DOHH2 (cell line): ENCODE measurements around the gene KLHL28.

Experiments
- H3F3A ChIP-seq: fragments of 200-600 bp; sonication (generic), shearing (Covaris generic); 2 replicates; pipeline ENCODE4 v1.6.0; 2016; ENCODE audit warnings: antibody characterized with exemption, mild to moderate bottlenecking; ENCODE audit not compliant: control insufficient read depth, insufficient read depth
- H3K27ac ChIP-seq: fragments of 200-600 bp; sonication (generic); 2 replicates; pipeline ENCODE4 v1.5.1; 2014; ENCODE audit warnings: low read depth, mild to moderate bottlenecking, low read length, moderate library complexity
- H3K27me3 ChIP-seq: fragments of 200-600 bp; sonication (generic); 2 replicates; pipeline ENCODE4 v1.6.1; 2014; ENCODE audit warnings: mild to moderate bottlenecking, low read length, mixed read lengths; ENCODE audit not compliant: control insufficient read depth
- H3K36me3 ChIP-seq: fragments of 200-600 bp; sonication (generic); 2 replicates; pipeline ENCODE4 v1.6.1; 2014; ENCODE audit warnings: mild to moderate bottlenecking, low read length, moderate library complexity, mixed read lengths; ENCODE audit not compliant: control insufficient read depth
- H3K4me1 ChIP-seq: fragments of 200-600 bp; sonication (generic); 2 replicates; pipeline ENCODE4 v1.6.1; 2014; ENCODE audit warnings: mild to moderate bottlenecking, low read length, mixed read lengths; ENCODE audit not compliant: control insufficient read depth
- H3K4me2 ChIP-seq: fragments of 200-600 bp; sonication (generic); 2 replicates; pipeline ENCODE4 v1.6.0; 2014; ENCODE audit warnings: mild to moderate bottlenecking, low read length, moderate library complexity
- H3K4me3 ChIP-seq: fragments of 200-600 bp; sonication (generic); 2 replicates; pipeline ENCODE4 v1.5.1; 2014; ENCODE audit warnings: mild to moderate bottlenecking, low read length, mixed read lengths
- H3K79me2 ChIP-seq: fragments of 200-600 bp; sonication (generic); 2 replicates; pipeline ENCODE4 v1.6.1; 2014; ENCODE audit warnings: mild to moderate bottlenecking, low read length, mixed read lengths; ENCODE audit not compliant: control insufficient read depth
- H3K9me2 ChIP-seq: fragments of 200-600 bp; sonication (generic); replicated peaks from 2 replicates; pipeline ENCODE4 v1.6.1; 2014; ENCODE audit warnings: mild to moderate bottlenecking, low read length, mixed read lengths; ENCODE audit not compliant: control insufficient read depth
- H3K9me3 ChIP-seq: fragments of 200-600 bp; sonication (generic); 2 replicates; pipeline ENCODE4 v1.6.1; 2014; ENCODE audit warnings: antibody characterized with exemption, low read length, mixed read lengths; ENCODE audit not compliant: control insufficient read depth, insufficient read depth
- H4K20me1 ChIP-seq: fragments of 200-600 bp; sonication (generic); 2 replicates; pipeline ENCODE4 v1.6.0; 2014; ENCODE audit warnings: low read depth, mild to moderate bottlenecking, antibody characterized with exemption, low read length, moderate library complexity; ENCODE audit not compliant: control insufficient read depth, insufficient read depth
- EZH2phosphoT487 ChIP-seq: fragments of 200-600 bp; sonication (generic); IDR thresholded peaks from 2 replicates; pipeline ENCODE4 v1.6.1; 2017; ENCODE audit warnings: borderline replicate concordance, mild to moderate bottlenecking, antibody characterized with exemption, low read length, moderate library complexity, mixed read lengths
- TF ChIP-seq, protein P1 (sequence below): fragments of 200-600 bp; sonication (generic); IDR thresholded peaks from one replicate; pipeline ENCODE4 v1.5.1; 2014; ENCODE audit warnings: antibody characterized with exemption, mild to moderate bottlenecking, low read depth, low read length; ENCODE audit not compliant: poor library complexity, severe bottlenecking

KLHL28 gene

DNA sequence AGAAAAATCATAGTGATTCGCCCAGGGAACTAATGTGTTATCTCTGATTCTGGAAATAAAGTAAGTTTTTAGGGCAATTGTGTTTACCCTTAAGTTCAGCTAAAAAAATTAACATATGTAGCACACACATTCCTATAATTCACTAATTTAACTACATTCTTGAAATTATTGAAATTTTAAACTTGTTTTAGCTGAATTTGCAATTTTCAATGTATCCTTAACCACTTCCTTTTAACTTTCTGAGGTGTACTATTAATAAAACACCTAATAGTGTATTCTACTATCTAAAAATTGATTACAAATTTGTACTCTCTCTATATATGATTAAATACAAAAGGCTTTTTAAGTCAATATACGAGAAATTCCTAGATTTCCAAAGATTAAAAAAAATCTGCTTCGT, 2.2 kb downstream of the KLHL28 start:
- Histone ChIP-seq H3K79me2 (peaks cover 93% of the 10 kb centered on the region), H3K9me2 (no peaks in the 10 kb centered on the region)

DNA sequence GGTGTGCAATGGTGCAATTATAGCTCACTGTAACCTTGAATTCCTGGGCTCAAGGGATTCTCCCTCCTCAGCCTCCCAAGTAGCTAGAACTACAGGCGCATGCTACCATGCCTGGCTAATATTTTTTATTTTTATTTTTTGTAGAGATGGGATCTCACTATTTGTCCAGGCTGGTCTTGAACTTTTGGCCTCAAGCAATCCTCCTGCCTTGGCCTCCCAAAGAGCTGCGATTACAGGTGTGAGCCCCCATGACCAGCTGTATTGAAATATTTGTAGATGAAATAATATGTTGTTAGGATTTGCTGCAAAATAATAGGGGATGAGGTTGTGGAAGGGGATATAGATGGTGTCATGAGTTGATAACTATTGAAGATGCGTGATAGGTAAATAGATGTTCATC, 4.9 kb downstream of the KLHL28 start:
- peaks cover 23% of the 10 kb centered on the region for H3K4me1 ChIP-seq

More for the DNA sequence above, 2.2 kb downstream of the KLHL28 start:
- Histone ChIP-seq H3K4me2 (peak overlapping the region; percentile 80), H3K9me3 (no peaks in the 10 kb centered on the region), H4K20me1 (peaks cover 2% of the 10 kb centered on the region; the same call in 1 of the 2 replicates), H3K36me3 (peaks cover 7% of the 10 kb centered on the region), H3K4me1 (peaks cover 23% of the 10 kb centered on the region), H3K27me3 (no peaks in the 10 kb centered on the region), H3F3A (no peaks in the 10 kb centered on the region), H3K27ac (no peak overlapping the region), H3K4me3 (peak overlapping the region; percentile 96)
- TF ChIP-seq, protein P1, sequence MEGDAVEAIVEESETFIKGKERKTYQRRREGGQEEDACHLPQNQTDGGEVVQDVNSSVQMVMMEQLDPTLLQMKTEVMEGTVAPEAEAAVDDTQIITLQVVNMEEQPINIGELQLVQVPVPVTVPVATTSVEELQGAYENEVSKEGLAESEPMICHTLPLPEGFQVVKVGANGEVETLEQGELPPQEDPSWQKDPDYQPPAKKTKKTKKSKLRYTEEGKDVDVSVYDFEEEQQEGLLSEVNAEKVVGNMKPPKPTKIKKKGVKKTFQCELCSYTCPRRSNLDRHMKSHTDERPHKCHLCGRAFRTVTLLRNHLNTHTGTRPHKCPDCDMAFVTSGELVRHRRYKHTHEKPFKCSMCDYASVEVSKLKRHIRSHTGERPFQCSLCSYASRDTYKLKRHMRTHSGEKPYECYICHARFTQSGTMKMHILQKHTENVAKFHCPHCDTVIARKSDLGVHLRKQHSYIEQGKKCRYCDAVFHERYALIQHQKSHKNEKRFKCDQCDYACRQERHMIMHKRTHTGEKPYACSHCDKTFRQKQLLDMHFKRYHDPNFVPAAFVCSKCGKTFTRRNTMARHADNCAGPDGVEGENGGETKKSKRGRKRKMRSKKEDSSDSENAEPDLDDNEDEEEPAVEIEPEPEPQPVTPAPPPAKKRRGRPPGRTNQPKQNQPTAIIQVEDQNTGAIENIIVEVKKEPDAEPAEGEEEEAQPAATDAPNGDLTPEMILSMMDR = no peak
- no peak for TF ChIP-seq EZH2phosphoT487

DNA sequence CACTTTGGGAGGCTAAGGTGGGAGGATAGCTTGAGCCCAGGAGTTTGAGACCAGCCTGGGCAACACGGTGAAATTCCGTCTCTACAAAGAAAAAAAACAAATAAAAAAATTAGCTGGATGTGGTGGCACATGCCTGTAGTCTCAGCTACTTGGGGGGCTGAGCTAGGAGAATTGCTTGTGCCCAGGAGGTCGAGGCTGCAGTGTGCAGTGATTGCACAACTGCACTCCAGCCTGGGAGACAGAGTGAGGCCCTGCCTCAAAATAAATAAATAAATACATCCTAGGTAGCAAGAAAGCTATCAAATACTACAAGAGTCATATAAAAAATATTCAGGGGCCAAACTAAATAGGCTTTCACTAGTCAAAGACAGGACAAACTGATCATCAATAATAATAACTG, 6.2 kb downstream of the KLHL28 start:
- no peak for TF ChIP-seq EZH2phosphoT487
- TF ChIP-seq, protein P1 = no peak
- no peaks in the 10 kb centered on the region for H3K9me3 ChIP-seq
- H4K20me1 ChIP-seq = no peaks in the 10 kb centered on the region; the same call in 1 of the 2 replicates
- H3K4me3 ChIP-seq = no peak overlapping the region
- no peak overlapping the region for H3K27ac ChIP-seq
- peaks cover 70% of the 10 kb centered on the region for H3K79me2 ChIP-seq
- H3F3A ChIP-seq = no peaks in the 10 kb centered on the region
- H3K4me2 ChIP-seq = no peak overlapping the region
- peaks cover 21% of the 10 kb centered on the region for H3K4me1 ChIP-seq
- no peaks in the 10 kb centered on the region for H3K9me2 ChIP-seq
- no peaks in the 10 kb centered on the region for H3K36me3 ChIP-seq
- H3K27me3 ChIP-seq = no peaks in the 10 kb centered on the region

More for the DNA sequence above, 4.9 kb downstream of the KLHL28 start:
- no peaks in the 10 kb centered on the region for H3K9me2 ChIP-seq
- H3K9me3 ChIP-seq = no peaks in the 10 kb centered on the region
- no peak overlapping the region for H3K27ac ChIP-seq
- no peak for TF ChIP-seq EZH2phosphoT487
- TF ChIP-seq, protein P1 = no peak
- no peak overlapping the region for H3K4me2 ChIP-seq
- no peak overlapping the region for H3K4me3 ChIP-seq
- H3F3A ChIP-seq = no peaks in the 10 kb centered on the region
- H4K20me1 ChIP-seq = no peaks in the 10 kb centered on the region; the same call in 1 of the 2 replicates
- peaks cover 3% of the 10 kb centered on the region; the same call in 1 of the 2 replicates for H3K36me3 ChIP-seq
- peaks cover 77% of the 10 kb centered on the region for H3K79me2 ChIP-seq
- H3K27me3 ChIP-seq = no peaks in the 10 kb centered on the region

DNA sequence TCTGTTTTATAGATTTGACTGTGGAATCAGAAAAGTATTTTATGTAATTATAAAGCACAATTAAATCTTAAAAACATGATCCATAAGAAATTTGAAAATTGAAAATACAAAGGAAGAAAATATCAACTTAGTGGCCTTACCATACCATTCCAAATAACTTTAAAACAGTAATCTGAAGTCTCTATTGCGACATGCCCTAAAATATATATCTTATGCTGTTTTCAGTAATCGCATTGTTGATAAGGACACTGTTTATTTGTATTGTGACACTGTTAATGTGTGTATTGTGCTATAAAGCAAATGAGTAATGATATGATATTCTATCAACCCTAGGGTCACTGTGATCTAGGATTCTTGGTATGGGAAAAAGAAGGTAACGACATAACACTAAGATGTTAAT, 7.0 kb downstream of the KLHL28 start:
- Histone ChIP-seq H3K9me2 (no peaks in the 10 kb centered on the region), H3K4me2 (no peak overlapping the region), H3K9me3 (no peaks in the 10 kb centered on the region), H3F3A (no peaks in the 10 kb centered on the region), H3K27ac (no peak overlapping the region), H3K27me3 (no peaks in the 10 kb centered on the region), H3K4me1 (peaks cover 13% of the 10 kb centered on the region), H3K4me3 (no peak overlapping the region), H3K79me2 (peaks cover 62% of the 10 kb centered on the region), H3K36me3 (no peaks in the 10 kb centered on the region), H4K20me1 (no peaks in the 10 kb centered on the region)
- TF ChIP-seq, protein P1 = no peak
- no peak for TF ChIP-seq EZH2phosphoT487
